Stimulated activated CD4-positive, alpha-beta T cell treated with anti-CD3 and anti-CD28 coated beads, Interleukin-1b, Interleukin-23, amount 100 ng/mL, for 1 hour (primary cell): Measurements from ENCODE around the gene STK10.
A peak's percentile ranks its signal among the peaks of the same experiment; 100 is the strongest.
"Not testable (repeated sequence)": the region's sequence is repeated elsewhere in the genome, so short reads cannot be mapped to it uniquely, and the experiment has no call there.

ENCODE experiments used
- DNase-seq, 2 donors: peaks; one replicate each; pipeline ENCODE4 v3.0.0-alpha.2; 2020; ENCODE audit warnings: low read depth in 2 of 2

Gene STK10

GRCh38 chr5:172188033-172188892, at the start of gene STK10:
STK10 (minus strand) TSS chr5:172188224; CDS start chr5:172188042, 182 bp downstream.
- DNase-seq, result peak; percentile 68 to 76

GRCh38 chr5:172235827-172236736, 48.1 kb upstream of the STK10 start:
- no peak for DNase-seq

- no peak for DNase-seq
Measured at GRCh38 chr5:172235132-172235780, 47.2 kb upstream of the STK10 start.

DNA sequence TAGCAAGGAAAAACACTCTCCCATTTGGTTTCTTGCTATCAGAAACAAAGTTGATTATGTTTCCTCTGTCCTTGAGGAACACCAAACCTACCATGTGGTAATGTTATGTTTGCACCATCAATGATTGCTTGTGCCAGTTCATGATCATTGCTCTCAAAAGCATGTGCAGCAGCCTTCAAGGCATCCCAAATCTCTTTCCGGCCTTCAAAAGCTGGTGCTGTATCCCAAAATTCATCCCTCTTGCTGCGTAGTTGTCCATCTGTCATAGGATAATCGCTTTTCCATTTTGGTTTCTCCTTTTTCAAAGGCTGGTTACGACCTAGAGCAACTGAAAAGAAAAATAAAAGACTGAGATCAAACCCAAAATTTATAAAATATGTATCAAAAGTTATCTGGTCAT, 46.0 kb upstream of the STK10 start:
- no peak for DNase-seq

GRCh38 chr5:172229904-172230303, 41.9 kb upstream of the STK10 start:
- DNase-seq, result no peak

DNA sequence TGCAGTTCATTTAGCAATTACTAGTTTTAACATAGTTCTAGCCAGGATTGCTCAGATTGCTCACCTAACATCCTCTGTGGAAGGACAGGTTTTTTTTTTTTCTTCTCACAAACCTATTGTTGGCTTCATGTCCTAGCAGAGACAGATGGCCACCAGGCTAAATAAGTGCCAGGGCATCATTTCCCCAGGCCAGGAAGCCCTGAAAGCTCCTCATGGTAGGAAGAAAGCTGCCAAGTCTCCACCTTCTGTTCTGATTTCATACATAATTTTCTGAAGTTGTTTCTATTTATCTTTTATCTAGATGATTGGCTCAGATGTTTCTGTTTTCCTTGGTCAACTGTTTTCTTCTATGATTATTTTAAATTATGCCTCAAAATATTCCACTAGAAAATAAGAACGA, 37.0 kb upstream of the STK10 start:
- DNase-seq, result no peak

GRCh38 chr5:172223901-172224873, 36.2 kb upstream of the STK10 start:
- peak in 1 of 2 donors; percentile 14 for DNase-seq

DNA sequence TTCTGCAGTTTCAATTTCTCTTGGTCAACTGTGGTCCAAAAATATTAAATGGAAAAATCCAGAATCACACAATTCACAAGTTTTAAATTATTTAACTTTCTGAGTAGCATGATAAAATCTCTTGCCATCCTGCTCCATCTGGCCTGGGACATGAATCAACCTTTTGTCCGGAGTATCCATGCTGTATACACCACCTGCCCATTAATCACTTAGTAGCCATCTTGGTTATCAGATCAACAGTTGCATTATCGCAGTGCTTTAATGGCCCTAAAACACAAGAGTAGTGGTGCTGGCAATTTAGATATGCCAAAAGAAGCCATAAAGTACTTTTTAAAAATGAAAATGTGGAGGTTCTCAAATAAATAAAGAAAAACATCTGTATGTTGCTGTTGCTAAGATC, 31.3 kb upstream of the STK10 start:
- DNase-seq, result no peak

DNA sequence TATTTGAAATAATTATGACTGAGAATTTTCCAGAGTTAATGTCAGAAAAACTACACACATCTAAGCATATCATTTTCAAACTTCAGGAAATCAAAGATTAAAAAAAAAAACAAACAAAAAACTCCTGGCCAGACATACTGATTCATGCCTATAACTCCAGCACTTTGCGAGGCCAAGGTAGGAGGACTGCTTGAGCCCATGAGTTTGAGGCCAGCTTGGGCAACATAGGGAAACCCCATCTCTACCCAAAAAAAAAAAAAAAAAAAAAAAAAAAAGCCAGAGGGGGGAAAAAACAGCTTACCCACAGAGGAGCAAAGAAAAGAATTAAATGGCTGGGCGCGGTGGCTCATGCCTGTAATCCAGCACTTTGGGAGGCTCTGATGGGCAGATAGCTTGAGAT, 28.3 kb upstream of the STK10 start:
- DNase-seq, result no peak

GRCh38 chr5:172213126-172213525, 25.1 kb upstream of the STK10 start:
- DNase-seq, result no peak

- DNase-seq, result no peak
Measured at GRCh38 chr5:172211676-172212075, 23.7 kb upstream of the STK10 start.

- no peak for DNase-seq
Measured at GRCh38 chr5:172209714-172210113, 21.7 kb upstream of the STK10 start.

GRCh38 chr5:172207511-172207910, 19.5 kb upstream of the STK10 start:
- no peak for DNase-seq

DNA sequence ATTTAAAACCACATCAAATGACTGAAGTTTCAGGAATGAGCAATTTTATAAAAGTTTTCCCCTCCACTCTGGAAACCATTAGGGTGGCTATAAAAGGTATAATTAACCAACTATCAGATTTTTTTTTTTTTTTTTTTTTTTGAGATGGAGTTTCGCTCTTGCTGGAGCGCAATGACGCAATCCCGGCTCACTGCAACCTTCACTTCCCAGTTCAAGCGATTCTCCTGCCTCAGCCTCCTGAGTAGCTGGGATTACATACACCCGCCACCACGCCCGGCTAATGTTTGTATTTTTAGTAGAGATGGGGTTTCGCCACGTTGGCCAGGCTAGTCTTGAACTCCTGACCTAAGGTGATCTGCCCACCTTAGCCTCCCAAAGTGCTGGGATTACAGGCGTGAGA, 18.0 kb upstream of the STK10 start:
- DNase-seq, result not testable (repeated sequence)

DNA sequence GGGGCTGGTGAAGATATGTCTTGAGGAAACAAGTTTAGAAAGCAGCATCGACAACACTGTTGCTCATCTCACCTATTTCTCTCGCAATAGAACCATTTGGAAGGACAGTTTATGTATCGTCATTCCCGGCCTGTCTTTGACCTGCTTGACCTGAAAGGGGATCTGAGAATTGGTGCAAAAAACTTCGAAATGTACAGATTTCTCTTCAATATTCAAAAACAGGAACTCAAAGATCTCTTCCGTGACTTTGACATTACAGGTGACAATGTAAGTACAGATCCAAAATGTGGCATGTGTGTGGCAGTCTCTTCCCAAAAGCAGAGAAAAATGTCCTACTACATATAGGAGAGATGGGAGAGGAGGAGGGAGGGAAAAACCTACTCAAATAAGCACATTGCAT, 12.5 kb upstream of the STK10 start:
- DNase-seq, result no peak

- no peak for DNase-seq
Measured at GRCh38 chr5:172199446-172199845, 11.4 kb upstream of the STK10 start.

GRCh38 chr5:172197775-172198174, 9.8 kb upstream of the STK10 start:
- not testable (repeated sequence) for DNase-seq

- DNase-seq, result no peak
Measured at GRCh38 chr5:172194985-172195774, 7.2 kb upstream of the STK10 start.

DNA sequence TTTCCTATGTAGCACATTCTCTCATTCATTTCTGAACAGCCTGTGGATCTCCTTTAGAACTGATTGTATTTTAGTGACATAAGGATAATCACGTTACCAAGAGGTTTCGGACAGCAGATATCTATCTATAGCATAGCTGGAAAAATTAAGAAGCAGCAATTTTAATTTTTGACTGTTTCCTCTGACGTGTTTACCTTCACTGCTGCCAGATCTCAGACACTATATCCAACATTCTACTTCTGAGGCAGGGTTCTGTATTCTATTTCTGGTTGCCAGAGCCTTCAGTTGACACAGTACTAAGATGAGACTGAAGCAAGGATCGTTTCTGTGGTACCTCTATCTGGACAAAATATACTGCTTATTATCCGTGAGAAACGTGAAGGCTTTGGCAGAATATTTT, 5.8 kb upstream of the STK10 start, which contains the start of gene EFCAB9:
Gene EFCAB9 (plus strand): TSS at position 301 of the 400 bp plus-strand sequence. CDS start 1 bp downstream, at position 302.
- DNase-seq, result no peak

DNA sequence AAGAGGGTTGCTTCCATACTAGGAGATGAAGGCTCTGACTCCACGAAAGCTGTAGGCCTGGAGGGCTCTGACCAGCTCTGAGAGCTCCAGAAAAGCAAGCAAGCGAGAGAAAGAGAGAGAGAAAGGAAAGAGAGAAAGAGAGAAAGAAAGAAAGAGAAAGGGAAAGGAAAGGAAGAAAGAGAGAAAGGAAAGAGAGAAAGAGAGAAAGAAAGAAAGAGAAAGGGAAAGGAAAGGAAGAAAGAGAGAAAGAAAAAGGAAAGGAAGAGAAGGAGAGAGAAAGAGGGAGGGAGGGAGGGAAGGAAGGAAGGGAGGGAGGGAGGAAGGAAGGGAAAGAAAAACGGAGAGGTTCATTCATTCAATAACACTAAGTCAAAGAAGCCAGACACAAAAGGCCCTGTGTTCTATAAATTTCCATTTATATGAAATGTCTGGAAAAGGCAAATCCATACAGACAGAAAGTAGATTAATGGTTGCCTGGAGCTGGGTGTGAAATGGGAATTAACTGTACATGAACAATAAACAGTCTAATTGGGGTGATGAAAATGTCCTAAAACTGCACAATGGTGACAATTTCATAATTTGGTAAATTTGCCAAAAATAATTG, 1.8 kb upstream of the STK10 start:
- DNase-seq, result no peak
